ENCODE results near the gene SPAG17. TPM values are rescaled to one million over a fixed set of nuclear protein-coding genes. Genes with fewer than 3 reads are reported as not detected.
"Not testable (repeated sequence)": the region's sequence is repeated elsewhere in the genome, so short reads cannot be mapped to it uniquely, and the experiment has no call there.

SPAG17 gene
- polyA plus RNA-seq, 1 experiment, result not detected

DNA sequence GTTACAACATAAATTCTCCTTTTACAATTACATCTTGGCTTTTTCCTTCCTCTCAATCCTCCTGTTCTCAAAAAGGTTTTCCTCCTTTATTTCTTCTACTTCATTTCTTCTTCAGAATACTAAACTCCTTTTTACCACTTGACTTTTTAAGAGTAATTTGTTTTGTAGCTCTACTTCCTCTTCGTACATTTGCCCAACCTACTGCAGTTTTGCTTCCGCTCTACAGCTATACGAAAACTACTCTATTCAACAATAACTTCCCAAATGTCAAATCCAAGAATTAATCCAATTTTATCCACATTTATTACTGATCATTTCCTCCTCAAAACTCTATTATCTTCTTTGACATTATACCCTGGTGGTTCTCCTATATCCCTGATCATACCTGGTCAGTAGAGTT, 259.0 kb downstream of the SPAG17 start:
- no peak overlapping the region for H3K27ac ChIP-seq (ENCODE audit: low read depth, low read length)
- ChIA-PET POLR2A (no interaction called here), CTCF (interaction anchor here (0.5 to 1.6 kb wide), 7 partner anchors 30 to 1787 kb away, joined by 3 to 6 read pairs (median 4); no protein-coding TSS in a partner anchor)
- no peak overlapping the region for H3K4me3 ChIP-seq (ENCODE audit: low read depth, low read length)
- no peaks in the 10 kb centered on the region for H3K27me3 ChIP-seq (ENCODE audit: control insufficient read depth, insufficient read depth, low read length)
- DNase-seq (ENCODE audit: low read depth, low spot score), result no peak
- H3K9me3 ChIP-seq (ENCODE audit: control insufficient read depth, insufficient read depth, low read length), result no peaks in the 10 kb centered on the region; the same call in 1 of the 2 replicates
- TF ChIP-seq, protein P1, sequence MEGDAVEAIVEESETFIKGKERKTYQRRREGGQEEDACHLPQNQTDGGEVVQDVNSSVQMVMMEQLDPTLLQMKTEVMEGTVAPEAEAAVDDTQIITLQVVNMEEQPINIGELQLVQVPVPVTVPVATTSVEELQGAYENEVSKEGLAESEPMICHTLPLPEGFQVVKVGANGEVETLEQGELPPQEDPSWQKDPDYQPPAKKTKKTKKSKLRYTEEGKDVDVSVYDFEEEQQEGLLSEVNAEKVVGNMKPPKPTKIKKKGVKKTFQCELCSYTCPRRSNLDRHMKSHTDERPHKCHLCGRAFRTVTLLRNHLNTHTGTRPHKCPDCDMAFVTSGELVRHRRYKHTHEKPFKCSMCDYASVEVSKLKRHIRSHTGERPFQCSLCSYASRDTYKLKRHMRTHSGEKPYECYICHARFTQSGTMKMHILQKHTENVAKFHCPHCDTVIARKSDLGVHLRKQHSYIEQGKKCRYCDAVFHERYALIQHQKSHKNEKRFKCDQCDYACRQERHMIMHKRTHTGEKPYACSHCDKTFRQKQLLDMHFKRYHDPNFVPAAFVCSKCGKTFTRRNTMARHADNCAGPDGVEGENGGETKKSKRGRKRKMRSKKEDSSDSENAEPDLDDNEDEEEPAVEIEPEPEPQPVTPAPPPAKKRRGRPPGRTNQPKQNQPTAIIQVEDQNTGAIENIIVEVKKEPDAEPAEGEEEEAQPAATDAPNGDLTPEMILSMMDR (IDR thresholded peaks at IDR 0.05; ENCODE audit: low read depth, low read length), result no peak

DNA sequence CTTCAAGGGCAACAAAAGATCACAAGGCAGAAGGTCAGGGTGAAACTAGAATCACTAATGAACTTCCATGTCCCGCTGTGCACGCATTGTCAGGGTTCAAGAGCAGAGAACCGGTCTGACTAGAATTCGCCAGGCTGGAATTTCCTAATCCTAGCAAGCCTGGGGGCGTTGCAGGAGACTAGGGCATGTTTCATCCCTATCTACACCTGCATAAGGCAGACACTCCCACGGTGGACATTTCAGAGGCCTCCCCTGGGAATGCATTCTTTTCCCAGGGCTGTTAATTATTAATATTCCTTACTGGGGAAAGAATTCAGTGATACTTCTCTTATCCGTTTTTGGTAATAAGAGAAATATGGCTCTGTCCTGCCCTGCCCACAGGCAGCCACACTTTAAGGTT, 262.3 kb downstream of the SPAG17 start:
- H3K9me3 ChIP-seq (ENCODE audit: control insufficient read depth, insufficient read depth, low read length); H3K4me3 ChIP-seq (ENCODE audit: low read depth, low read length); POLR2A ChIA-PET; DNase-seq (ENCODE audit: low read depth, low spot score); H3K27ac ChIP-seq (ENCODE audit: low read depth, low read length); CTCF ChIA-PET; H3K27me3 ChIP-seq (ENCODE audit: control insufficient read depth, insufficient read depth, low read length): not testable (repeated sequence)

DNA sequence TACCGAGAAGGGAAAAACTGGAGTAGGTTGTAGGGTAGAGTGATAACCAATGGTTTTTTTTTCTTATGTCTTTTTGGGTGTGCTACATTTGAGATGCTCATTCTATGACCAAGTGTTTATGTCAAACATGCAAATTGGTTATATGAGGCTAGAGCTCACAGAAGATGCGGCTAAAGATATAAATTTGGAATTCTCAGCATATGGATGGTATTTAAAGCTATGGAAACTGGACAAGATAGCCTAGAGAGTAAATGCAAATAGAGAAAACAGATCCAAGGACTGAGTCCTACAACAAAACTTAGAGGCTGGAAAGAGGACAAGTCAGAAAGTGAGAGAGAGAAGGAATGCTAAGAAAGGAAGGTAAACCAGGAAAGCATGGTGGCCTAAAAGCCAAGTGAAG, 263.0 kb downstream of the SPAG17 start:
- H3K9me3 ChIP-seq (ENCODE audit: control insufficient read depth, insufficient read depth, low read length), result no peaks in the 10 kb centered on the region
- TF ChIP-seq, protein P1 (IDR thresholded peaks at IDR 0.05; ENCODE audit: low read depth, low read length), result no peak
- ChIA-PET POLR2A (no interaction called here), CTCF (no interaction called here)
- H3K27ac ChIP-seq (ENCODE audit: low read depth, low read length), result no peak overlapping the region
- no peak for DNase-seq (ENCODE audit: low read depth, low spot score)
- no peaks in the 10 kb centered on the region for H3K27me3 ChIP-seq (ENCODE audit: control insufficient read depth, insufficient read depth, low read length)
- no peak overlapping the region for H3K4me3 ChIP-seq (ENCODE audit: low read depth, low read length)

DNA sequence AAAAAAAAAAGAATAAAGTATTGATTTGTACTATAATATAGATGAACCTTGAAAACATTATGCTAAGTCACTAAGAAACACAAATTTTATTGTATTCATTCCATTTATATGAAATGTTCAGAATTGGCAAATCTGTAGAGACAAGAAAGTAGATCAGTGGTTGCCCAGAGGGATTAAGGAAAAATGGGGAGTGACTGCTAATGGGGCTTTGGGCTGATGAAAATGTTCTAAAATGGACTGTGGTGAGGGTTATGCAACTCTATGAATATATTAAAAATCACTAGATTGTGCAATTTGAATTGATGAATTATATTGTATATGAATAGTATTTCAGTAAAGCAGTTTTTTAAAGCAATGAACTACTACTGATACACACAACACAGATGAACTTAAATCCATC, 265.7 kb downstream of the SPAG17 start:
- CTCF ChIA-PET, result interaction anchor here (0.7 to 1.2 kb wide), 3 partner anchors 23 to 384 kb away, joined by 3 to 5 read pairs (median 5); no protein-coding TSS in a partner anchor
- POLR2A ChIA-PET, result no interaction called here
- Histone ChIP-seq H3K27me3 (ENCODE audit: control insufficient read depth, insufficient read depth, low read length) (no peaks in the 10 kb centered on the region), H3K9me3 (ENCODE audit: control insufficient read depth, insufficient read depth, low read length) (no peaks in the 10 kb centered on the region), H3K27ac (ENCODE audit: low read depth, low read length) (no peak overlapping the region), H3K4me3 (ENCODE audit: low read depth, low read length) (no peak overlapping the region)
- no peak for DNase-seq (ENCODE audit: low read depth, low spot score)
- TF ChIP-seq, protein P1 (IDR thresholded peaks at IDR 0.05; ENCODE audit: low read depth, low read length), result no peak

DNA sequence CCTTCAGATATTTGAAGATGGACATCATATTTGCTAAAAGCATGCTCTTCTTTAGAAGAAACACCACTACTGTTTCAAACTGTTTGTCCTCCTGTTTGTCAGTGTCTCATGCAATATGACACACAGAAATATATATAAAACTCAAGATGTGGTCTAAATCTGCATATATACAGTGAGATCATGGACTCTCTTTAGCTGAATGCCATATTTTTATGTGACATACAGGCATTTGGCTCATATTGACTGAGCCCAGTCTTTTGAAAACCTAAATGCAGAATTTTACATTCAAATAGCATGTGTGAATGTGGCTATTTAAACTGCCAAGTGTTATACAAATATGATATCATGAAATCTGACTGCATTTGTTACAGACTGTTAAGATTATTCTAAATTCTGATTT, 274.0 kb downstream of the SPAG17 start:
- CTCF ChIA-PET, result interaction anchor here (0.6 to 3.5 kb wide), 4 partner anchors 15 to 377 kb away, joined by 3 to 8 read pairs (median 6); partner anchors contain the start of gene GDAP2
- POLR2A ChIA-PET, result no interaction called here
- TF ChIP-seq, protein P1 (IDR thresholded peaks at IDR 0.05; ENCODE audit: low read depth, low read length), result no peak
- no peak overlapping the region for H3K27ac ChIP-seq (ENCODE audit: low read depth, low read length)
- H3K27me3 ChIP-seq (ENCODE audit: control insufficient read depth, insufficient read depth, low read length), result no peaks in the 10 kb centered on the region
- DNase-seq (ENCODE audit: low read depth, low spot score), result no peak
- H3K9me3 ChIP-seq (ENCODE audit: control insufficient read depth, insufficient read depth, low read length), result no peaks in the 10 kb centered on the region
- H3K4me3 ChIP-seq (ENCODE audit: low read depth, low read length), result no peak overlapping the region

All from AG04450 (cell line).